Medulla oblongata (tissue), 1 donor: ENCODE results near the gene MMD2.
"Not testable (repeated sequence)": the region's sequence is repeated elsewhere in the genome, so short reads cannot be mapped to it uniquely, and the experiment has no call there.

Source experiments
- DNase-seq: peaks from one replicate; pipeline ENCODE4 v3.0.0-alpha.2; 2015; ENCODE audit errors: extremely low spot score

Gene MMD2

GRCh38 chr7:4893929-4894475 is 65.0 kb downstream of the MMD2 start:
- DNase-seq, result no peak

DNA sequence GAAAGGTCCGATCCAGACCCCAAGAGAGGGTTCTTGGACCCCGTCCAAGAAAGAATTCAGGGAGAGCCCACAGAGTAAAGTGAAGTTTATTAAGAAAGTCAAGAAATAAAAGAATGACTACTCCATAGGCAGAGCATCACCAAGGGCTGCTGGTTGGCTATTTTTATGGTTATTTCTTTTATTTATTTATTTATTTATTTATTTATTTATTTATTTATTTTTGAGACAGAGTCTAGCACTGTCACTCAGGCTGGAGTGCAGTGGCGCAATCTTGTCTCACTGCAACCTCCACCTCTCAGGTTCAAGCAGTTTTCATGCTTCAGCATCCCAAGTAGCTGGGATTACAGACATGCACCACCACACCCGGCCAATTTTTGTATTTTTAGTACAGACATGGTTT is 65.8 kb downstream of the MMD2 start:
- DNase-seq, result not testable (repeated sequence)

GRCh38 chr7:4891522-4891921 is 67.5 kb downstream of the MMD2 start:
- DNase-seq, result not testable (repeated sequence)

DNA sequence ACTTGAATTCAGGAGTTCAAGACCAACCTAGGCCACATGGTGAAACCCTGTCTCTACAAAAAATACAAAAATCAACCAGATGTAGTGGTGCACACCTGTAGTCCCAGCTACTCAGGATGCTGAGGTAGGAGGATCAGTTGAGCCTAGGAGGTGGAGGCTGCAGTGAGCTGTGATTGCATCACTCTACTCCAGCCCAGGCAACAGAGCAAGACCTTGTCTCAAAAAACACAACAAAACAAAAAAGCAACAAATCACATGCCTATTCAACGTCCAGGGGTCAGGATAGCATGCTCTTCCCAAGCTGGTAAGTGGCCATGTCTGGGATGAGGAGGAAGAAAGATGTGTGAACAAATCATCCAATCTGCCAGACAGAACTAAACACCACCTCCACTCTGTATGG is 69.3 kb downstream of the MMD2 start:
- DNase-seq, result no peak

GRCh38 chr7:4888161-4888560 is 70.8 kb downstream of the MMD2 start:
- no peak for DNase-seq

DNA sequence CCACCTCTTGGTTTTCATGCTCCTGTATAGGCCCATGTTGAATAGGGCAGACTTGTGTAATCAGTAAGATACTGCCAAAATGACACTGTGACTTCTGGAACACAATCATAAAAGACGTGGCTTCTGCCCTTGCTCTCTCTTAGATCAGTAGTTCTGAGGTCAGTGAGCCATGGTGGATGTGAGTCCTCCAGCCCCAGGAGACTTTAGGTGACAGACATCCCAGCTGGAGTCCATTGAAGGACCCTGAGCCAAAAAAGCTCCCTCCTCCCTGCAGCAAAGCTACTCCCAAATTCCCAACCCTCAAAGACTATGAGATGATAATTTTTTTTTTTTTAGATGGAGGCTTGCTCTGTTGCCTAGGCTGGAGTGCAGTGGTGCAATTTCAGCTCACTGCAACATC is 72.3 kb downstream of the MMD2 start:
- DNase-seq, result no peak

- DNase-seq, result no peak
These were observed 73.6 kb downstream of the MMD2 start for GRCh38 chr7:4885317-4885807.

DNA sequence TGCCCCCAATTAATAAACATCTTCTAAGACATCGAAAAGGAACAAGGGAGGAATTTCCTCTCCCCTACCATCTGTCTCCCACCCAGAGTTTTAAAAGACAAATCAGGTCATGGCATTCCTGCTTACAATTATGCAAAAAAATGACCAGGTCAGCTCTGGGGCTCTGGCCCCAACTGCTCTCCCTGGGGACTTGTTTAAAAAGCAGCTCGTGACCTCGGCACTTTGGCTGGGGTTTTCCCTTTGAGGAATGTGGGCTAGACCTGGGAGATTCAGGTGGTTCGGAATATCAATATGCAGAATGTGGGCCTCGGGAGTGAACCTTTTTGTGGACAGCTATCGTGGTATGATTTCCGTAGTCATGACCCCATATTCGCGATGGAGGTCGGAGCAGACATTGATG is 74.8 kb downstream of the MMD2 start:
- no peak for DNase-seq

GRCh38 chr7:4883372-4884144 is 75.4 kb downstream of the MMD2 start, which contains the start of gene RADIL:
TSS of gene RADIL (minus strand) at chr7:4883716. CDS start at chr7:4878139, 5,577 bp downstream.
- peak; percentile 96 for DNase-seq

GRCh38 chr7:4883033-4883371 is 76.0 kb downstream of the MMD2 start:
- DNase-seq, result no peak

- DNase-seq, result peak; percentile 57
These were observed 76.6 kb downstream of the MMD2 start for GRCh38 chr7:4882169-4883032.

DNA sequence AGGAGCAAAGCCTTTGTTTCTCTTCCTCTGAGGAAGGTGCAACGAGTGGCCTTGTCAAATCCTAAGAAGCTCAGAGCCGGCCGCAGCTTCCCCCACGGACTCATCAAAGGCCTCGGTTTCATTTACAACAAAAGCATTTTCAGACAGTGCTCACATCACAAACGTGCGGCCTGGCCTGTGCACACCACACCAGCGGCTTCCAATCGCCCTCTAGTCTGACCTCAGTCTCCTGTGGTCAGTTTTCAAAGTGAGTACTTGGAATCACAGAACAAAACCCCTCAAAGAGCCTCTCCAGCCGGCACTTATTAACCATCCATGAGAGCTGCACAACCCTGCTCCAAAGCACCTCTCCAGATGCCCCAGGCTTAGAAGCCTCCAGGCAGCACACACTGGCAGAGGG is 78.8 kb downstream of the MMD2 start:
- peak; percentile 6 for DNase-seq

DNA sequence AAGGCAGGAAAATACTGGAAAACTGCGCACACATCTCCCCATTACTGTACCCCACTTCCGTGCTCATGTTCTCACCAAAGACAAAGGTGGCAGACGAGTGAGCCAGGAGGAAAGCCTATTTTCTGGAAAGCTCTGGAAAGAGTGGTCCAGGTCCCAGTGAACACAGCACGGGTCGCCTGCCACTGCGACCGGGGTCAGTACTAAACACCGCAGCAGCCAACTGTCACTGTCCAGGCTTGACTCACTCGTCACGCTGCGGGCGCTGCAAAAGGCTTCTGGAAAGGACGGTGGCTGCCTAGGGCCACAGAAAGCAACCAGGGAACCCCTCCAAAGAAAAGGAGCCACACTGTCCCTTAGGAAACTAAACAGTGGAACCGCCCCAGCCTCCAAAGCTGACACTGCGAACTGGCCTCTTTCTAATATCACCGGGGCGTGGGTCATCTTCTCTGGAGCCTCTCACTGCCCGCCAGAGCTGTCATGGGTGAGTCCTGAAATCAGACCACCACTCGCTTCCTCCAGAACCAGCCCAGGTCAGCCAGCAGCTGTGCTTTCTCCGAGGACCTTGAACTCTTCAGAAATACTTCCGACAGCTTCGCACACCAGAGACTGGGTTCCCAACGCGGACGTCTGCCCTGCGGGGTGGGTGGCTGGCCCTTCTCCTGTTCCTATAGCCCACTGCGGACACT is 79.4 kb downstream of the MMD2 start:
- peak; percentile 36 for DNase-seq

DNA sequence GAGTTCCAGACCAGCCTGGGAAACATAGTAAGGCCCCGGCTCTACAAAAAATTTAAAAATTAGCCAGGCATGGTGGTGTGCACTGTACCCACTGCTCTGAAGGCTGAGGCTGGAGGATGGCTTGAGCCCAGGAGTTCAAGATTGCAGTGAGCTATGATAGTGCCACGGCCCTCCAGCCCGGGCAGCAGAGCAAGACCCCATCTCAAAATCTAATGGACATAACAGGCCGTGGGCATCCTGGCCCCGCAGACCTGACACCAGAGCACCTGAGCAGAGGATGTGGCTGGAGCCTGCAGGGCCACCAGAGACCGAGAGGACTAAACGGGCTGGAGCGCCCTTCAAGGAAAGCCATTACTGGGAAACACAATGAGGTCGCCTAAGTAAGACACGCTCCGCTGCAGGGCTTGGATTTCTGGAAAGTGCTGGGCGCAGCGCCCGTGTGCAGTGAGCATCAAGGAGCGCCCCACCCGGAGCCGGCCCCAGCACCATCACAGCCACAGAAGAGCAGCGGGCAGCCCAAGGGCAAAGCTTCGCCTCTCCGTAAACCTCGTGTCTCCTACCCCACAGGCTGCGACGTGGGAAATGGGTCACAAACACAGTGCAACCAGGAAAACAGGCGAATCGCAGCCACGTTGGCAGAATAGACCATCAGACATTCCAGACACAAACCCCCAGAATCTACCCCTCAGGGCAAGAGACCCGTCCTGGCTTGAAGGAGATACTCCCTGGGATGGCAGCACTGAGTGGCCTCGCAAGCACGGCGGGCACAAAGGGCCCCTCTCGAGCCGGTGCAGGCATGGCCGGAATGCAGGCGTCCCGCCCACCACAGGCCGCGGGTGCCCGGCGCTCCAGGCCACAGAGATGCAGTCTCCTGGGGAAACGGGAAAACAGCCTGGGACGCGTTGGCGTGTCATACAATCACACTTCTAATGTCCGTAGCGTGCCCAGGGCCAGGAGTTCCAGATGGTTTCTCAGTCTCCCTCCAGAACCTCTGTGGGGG is 80.4 kb downstream of the MMD2 start:
- DNase-seq, result peak; percentile 27

DNA sequence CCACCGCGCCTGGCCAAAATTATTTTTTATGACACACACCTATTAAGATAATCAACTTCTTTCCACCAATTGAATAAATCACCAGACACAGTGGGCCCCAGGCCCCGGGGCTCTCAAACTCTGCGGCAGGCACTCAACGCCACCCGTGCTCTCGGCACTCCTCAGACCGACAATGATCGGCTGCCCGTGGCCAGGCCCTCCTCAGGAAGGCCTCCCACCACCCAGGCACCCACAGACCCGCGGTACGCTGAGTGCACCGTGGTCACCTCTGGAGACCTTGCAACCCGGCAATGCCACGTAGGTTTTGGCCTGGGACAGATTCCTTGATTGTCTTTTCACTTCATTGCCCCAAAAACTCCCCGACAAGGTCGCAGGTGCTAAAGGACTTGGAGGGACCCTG is 82.4 kb downstream of the MMD2 start:
- no peak for DNase-seq

GRCh38 chr7:4875391-4875790 is 83.6 kb downstream of the MMD2 start:
- no peak for DNase-seq

GRCh38 chr7:4873071-4873944 is 85.7 kb downstream of the MMD2 start:
- DNase-seq, result no peak

GRCh38 chr7:4871930-4872675 is 86.9 kb downstream of the MMD2 start:
- DNase-seq, result no peak
